Choroid plexus epithelial cell (primary cell): Measurements from ENCODE around the gene CD7.
A peak's percentile ranks its signal among the peaks of the same experiment; 100 is the strongest.

Source experiments
- DNase-seq: peaks from one replicate; pipeline ENCODE4 v3.0.0-alpha.2; 2010; ENCODE audit warnings: low read depth
- H3K4me3 ChIP-seq: 2 replicates; pipeline ENCODE4 v1.5.1; 2011; ENCODE audit warnings: low read depth, mild to moderate bottlenecking, control low read depth, low read length, moderate library complexity
- TF ChIP-seq, protein P1 (sequence below): conservative IDR thresholded peaks from 2 replicates; pipeline ENCODE4 v1.5.1; 2011; ENCODE audit warnings: low read depth, mild to moderate bottlenecking, control low read depth, inconsistent platforms, low read length, moderate library complexity

Gene CD7

DNA sequence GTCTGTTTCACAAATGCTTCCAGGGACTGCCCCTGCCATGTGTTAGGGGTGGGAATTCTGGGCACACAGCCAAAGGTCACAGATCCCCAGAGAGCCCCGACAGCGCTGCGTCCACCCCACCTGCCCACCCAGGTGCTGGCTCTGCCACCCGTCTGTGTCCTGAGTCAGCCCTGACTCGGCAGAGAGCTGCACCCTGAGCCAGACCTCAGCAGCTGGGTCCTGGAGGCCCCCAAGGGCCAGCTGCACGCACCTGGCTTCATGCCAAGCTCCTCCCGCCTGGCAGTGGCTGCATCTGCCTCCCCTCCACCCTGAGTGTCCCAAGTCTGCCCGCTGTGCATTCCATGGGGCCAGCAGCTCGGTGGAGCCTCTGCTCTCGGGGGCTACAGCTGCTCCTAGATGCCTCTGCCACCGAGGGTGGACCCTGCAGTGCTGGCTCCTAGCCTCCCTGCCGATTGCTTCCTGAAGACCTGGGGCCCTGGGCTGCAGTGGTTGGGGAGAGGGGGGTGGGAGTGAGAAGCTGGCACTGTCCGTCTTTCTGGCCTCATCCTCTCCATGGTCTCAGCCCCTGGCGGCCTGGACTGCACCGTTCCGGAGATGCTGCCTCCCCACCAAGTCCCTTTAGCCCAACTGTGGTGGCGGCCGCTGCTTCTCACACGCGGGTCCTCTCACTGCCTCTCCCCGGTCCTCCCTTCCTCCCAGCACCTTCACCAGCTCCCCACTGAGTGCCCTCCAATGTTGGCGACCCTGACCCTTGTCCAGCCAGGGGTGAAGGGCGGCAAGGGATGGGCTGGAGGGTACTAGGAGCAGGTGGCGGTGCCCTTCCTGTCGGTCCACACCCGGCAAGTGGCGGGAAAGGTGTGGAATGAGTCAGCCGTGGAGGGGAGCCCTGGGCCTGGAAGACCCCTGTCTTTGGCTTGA is 13.2 kb upstream of the CD7 start:
- H3K4me3 ChIP-seq, result no peak overlapping the region
- TF ChIP-seq, protein P1, sequence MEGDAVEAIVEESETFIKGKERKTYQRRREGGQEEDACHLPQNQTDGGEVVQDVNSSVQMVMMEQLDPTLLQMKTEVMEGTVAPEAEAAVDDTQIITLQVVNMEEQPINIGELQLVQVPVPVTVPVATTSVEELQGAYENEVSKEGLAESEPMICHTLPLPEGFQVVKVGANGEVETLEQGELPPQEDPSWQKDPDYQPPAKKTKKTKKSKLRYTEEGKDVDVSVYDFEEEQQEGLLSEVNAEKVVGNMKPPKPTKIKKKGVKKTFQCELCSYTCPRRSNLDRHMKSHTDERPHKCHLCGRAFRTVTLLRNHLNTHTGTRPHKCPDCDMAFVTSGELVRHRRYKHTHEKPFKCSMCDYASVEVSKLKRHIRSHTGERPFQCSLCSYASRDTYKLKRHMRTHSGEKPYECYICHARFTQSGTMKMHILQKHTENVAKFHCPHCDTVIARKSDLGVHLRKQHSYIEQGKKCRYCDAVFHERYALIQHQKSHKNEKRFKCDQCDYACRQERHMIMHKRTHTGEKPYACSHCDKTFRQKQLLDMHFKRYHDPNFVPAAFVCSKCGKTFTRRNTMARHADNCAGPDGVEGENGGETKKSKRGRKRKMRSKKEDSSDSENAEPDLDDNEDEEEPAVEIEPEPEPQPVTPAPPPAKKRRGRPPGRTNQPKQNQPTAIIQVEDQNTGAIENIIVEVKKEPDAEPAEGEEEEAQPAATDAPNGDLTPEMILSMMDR, result no peak
- DNase-seq, result peak; percentile 44

DNA sequence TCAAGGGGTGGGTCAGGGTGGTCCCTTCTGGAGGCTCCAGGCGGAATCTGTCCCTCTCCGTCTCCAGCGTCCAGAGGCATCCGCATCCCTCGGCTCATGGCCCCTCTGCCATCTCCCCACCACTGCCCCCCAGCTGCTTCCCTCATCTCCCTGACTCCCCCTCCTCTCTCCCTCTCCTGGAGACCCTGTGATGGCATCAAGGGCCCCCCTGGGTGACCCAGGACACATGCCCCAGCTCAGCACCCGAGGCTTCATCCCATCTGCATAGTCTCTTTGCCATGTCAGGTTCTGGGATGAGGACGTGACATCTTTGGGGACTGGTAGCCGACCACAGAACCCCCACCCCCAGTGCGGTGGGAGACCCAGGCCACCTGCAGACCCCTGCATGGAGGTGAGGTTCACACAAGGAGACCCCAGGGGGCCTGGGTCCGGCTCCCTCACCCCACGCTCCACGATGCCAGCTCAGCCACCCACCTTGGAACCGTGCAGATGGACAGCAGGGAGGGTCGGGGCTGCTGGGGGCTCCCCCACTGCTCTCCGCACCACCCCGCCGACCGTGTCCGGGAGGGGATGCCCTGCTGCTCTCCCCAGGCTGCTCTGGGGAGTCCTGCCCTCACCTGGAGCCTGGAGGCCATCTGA is 12.4 kb upstream of the CD7 start:
- no peak overlapping the region for H3K4me3 ChIP-seq
- DNase-seq, result no peak
- TF ChIP-seq, protein P1, result no peak

DNA sequence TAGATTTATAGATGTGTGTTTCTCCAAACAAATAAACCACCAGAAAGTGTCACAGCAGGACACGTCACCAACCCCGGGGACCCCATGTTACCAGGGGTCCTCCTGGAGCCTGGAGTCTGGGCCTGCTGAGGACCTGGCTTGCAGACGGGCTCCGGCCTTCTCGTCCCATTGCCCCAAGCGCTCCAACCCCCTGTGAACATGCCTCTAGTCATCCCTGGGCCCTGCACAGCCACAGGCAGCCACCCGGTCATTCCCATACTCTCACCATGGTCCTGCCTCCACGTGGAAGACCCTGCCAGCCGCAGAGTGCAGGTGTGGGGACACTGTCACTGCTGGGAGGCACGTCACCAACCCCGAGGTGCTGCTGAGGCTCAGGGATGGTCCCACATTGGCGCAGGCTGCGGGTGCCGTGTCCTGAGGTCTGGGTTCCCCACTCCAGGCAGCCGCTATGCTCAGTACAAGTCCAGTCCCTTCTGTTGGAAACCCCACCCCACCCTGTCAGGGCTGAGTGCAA is 11.6 kb upstream of the CD7 start:
- no peak for DNase-seq
- TF ChIP-seq, protein P1, result no peak
- H3K4me3 ChIP-seq, result no peak overlapping the region

DNA sequence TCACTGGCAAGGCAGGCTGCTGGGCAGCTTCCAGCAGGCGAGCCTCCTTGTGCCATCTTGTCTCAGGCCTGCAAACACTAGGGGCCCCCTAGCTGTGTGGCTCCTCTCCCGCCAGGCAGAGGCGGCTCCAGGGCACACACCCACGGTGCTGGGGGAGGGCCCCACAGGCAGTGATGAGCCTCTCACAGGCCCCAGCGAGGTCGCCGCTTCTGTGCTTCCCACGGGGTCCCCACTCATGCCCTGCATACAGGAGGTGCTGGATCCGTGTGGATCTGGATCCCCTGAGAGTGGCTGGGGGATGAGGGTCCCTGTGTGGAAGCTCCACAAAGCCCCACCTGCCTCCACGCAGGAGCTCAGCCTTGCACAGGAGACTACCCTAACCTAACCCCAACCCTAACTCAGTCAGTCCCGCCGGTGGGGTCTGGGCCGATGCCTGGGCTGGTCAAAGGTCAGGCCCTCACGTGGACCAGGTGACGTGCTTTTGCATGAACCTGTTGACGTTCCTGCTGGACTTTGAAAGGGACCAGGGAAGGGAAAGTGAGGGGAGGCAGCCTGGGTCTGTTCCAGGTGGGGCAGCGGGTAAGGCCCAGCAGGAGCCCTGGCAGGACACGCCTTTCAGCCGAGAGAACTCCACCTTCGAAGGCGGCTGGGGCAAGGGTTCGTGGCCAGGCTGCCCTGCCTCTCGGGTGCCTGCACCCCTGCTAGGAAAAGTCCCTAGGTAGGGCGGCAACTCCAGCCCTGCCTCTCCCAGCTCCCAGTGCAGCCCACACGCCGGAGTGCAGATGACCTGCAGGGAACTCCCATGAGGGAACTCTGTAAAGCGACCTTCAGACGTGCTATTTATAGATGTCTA is 11.0 kb upstream of the CD7 start:
- no peak overlapping the region for H3K4me3 ChIP-seq
- TF ChIP-seq, protein P1, result peak; percentile 14
- DNase-seq, result no peak

DNA sequence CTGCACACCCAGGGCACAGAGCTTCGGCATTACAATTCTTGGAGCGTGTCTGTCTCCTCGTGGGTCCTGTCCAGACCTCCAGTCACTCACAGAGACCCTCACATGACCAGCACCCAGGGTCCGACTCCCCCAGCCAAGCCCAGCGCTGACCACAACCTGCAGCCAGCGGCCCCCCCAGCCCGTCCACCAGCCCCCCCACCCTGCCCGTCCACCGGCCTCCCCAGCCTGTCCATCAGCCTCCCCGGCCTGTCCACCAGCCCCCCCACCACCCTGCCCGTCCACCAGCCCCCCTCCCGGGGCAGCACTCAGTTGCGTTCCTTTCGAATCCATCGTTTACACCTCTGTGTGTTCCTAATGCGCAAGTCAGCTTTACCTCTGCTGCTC is 10.3 kb upstream of the CD7 start:
- TF ChIP-seq, protein P1, result no peak
- DNase-seq, result no peak
- H3K4me3 ChIP-seq, result no peak overlapping the region

DNA sequence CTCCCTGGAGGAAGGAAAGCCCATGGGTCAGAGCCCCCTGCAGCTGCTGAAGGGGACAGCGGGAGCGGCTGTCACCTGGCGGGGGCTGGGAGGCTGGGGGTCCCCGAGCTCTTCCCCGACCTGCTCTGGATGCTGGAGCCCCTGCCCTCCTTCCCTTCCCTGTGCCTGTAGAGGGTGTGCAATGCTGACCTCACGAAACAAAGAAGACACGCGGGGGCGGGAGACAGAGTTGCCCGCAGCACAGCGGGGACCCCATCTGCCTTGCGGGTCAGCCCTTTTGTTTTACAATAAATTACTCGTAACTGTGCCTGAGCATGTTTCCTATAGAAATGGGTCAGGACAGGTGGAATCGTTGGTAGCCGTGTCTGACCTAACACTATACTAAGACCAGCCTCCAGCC is 9.9 kb upstream of the CD7 start:
- no peak overlapping the region for H3K4me3 ChIP-seq
- TF ChIP-seq, protein P1, result no peak
- no peak for DNase-seq
